Activated CD4-positive, alpha-beta T cell treated with anti-CD3 and anti-CD28 coated beads, Interleukin-2, amount 10 ng/mL, durations not matched to agents 24 days and 14 days (primary cell): Measurements from ENCODE around the gene FLT3. TPM values are rescaled to one million over a fixed set of nuclear protein-coding genes. Genes with fewer than 3 reads are reported as not detected.

Source experiments
- DNase-seq: peaks from one replicate; pipeline ENCODE4 v3.0.0; 2022
- H3K27ac Mint-ChIP-seq: one replicate; pipeline ENCODE4 v1.8.0; 2022; ENCODE audit warnings: mild to moderate bottlenecking, mixed read lengths
- H3K27me3 Mint-ChIP-seq: one replicate; pipeline ENCODE4 v1.8.0; 2022; ENCODE audit warnings: mixed read lengths
- H3K36me3 Mint-ChIP-seq: one replicate; pipeline ENCODE4 v1.8.0; 2022; ENCODE audit warnings: low read depth, mild to moderate bottlenecking, mixed read lengths
- H3K4me1 Mint-ChIP-seq: one replicate; pipeline ENCODE4 v1.8.0; 2021; ENCODE audit warnings: mixed read lengths
- H3K4me3 Mint-ChIP-seq: one replicate; pipeline ENCODE4 v1.8.0; 2022; ENCODE audit warnings: mild to moderate bottlenecking, moderate library complexity, mixed read lengths
- H3K9me3 Mint-ChIP-seq: one replicate; pipeline ENCODE4 v1.8.0; 2021; ENCODE audit warnings: mixed read lengths
- intact Hi-C: fragments of 100-400 bp; cut with micrococcal nuclease; formaldehyde crosslinking; loops from one replicate; pipeline ENCODE4 v1.15.1; 2023
- total RNA-seq: library from RNA; stranded (reverse); gene quantifications from 2 replicates; pipeline ENCODE4 v1.2.3, GENCODE V29; 2022

The FLT3 gene
- total RNA-seq, 1 donor from 2014 or later: not detected

DNA sequence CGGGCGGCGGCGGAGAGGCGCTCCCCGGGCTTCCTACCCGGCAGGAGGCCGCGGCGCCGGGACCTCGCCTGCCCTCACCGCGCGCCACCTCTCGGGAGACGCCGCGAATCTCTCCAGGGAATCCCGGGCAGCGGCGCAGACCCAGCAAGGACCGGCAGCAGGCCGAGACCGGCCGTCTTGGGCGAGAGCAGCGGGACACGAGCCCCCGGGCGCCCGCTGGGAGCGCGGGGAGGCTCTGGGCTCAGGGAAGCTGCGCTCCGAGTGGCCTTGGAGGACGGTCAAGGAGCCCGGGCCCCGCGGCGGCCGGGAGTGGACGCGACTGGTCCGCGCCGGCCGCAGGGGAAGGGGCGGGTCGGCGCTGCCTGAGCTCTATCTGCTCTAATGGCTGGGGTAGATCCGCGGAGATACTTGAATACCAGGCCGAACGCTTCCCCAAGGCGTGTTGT is 145.9 kb downstream of the FLT3 start:
- peaks cover 68% of the 10 kb centered on the region for H3K27me3 Mint-ChIP-seq
- H3K4me1 Mint-ChIP-seq: peaks cover 6% of the 10 kb centered on the region
- H3K4me3 Mint-ChIP-seq: peak overlapping the region; percentile 80
- DNase-seq: peak; percentile 63
- no peaks in the 10 kb centered on the region for H3K36me3 Mint-ChIP-seq
- intact Hi-C loops: loop anchor here (2.0 to 10.0 kb wide), 2 partner anchors 26 to 580 kb away; no protein-coding TSS in a partner anchor
- no peaks in the 10 kb centered on the region for H3K9me3 Mint-ChIP-seq
- no peak overlapping the region for H3K27ac Mint-ChIP-seq

DNA sequence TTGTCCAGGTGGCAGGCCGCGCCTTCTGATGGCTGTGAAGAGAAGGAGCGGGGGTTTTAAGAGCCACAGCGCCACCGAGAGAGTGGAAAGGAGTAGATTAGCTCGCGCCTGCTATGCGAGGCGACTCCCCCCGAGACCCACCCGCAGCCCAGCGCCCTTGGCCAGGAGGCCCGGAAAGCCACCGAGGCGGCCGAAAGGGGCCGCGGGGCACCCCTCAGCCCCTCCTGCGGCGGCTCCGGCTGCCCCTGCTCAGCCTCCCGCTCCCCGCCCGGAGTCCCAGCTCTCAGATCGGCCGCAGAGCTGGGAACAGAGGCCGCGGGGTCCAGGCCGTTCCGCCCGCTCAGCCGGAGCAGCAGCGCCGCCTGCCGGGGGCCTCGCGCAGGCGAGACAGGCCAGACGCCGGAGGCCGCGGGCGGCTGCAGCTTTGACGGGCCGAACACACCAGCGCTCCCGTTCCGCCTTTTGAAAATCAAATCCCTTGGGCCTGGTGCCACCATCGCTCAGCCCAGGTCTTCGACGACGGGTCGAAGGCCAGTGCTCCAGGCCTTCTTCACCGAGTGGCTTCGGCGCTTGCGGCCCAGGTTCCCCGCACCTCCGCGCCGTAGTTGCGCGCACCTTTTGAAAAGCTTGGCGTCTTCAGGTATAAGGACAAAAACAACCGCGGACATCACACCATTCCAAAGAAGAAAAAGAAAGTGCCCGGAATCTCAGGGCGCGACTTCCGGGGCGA is 146.5 kb downstream of the FLT3 start:
- peak overlapping the region; percentile 80 for H3K4me3 Mint-ChIP-seq
- H3K27me3 Mint-ChIP-seq: peaks cover 63% of the 10 kb centered on the region
- no peaks in the 10 kb centered on the region for H3K9me3 Mint-ChIP-seq
- peaks cover 6% of the 10 kb centered on the region for H3K4me1 Mint-ChIP-seq
- no peaks in the 10 kb centered on the region for H3K36me3 Mint-ChIP-seq
- intact Hi-C loops: loop anchor here (2.0 to 10.0 kb wide), 2 partner anchors 25 to 579 kb away; no protein-coding TSS in a partner anchor
- no peak overlapping the region for H3K27ac Mint-ChIP-seq
- DNase-seq: peak; percentile 90

Other genes with a start within 250 kb of the FLT3 start
- not detected in 2 replicates for gene PDX1, start 180.6 kb downstream of the FLT3 start, total RNA-seq
- gene CDX2, start 131.3 kb downstream of the FLT3 start, total RNA-seq: not detected in 2 replicates
- gene URAD, start 111.9 kb downstream of the FLT3 start, total RNA-seq: not detected in 2 replicates
- gene PAN3, start 38.0 kb upstream of the FLT3 start, total RNA-seq: 31.2 and 32.7 TPM in 2 replicates